Mucosa of gallbladder (tissue), 1 donor: Measurements from ENCODE around the gene PTPRN2. TPM values are rescaled to one million over a fixed set of nuclear protein-coding genes. Genes with fewer than 3 reads are reported as not detected.
"Not testable (repeated sequence)": the region's sequence is repeated elsewhere in the genome, so short reads cannot be mapped to it uniquely, and the experiment has no call there.

ENCODE experiments used
- DNase-seq: peaks from one replicate; pipeline ENCODE4 v3.0.0-alpha.2; 2020; ENCODE audit warnings: low spot score
- total RNA-seq: library from RNA; stranded (reverse); gene quantifications from one replicate; pipeline ENCODE4 v1.2.1, GENCODE V29; 2021
- donor health status: DM: no; HTN: no; CAD: no.

PTPRN2 gene
- total RNA-seq, 1 donor from 2014 or later = 11.9 TPM

- no peak for DNase-seq
Measured at GRCh38 chr7:158550886-158551452, 36.7 kb downstream of the PTPRN2 start.

GRCh38 chr7:158550394-158550700 is 37.3 kb downstream of the PTPRN2 start:
- DNase-seq = no peak

GRCh38 chr7:158549616-158550393 is 37.8 kb downstream of the PTPRN2 start:
- DNase-seq = no peak

- DNase-seq = no peak
Measured at GRCh38 chr7:158549176-158549615, 38.4 kb downstream of the PTPRN2 start.

- DNase-seq = no peak
Measured at GRCh38 chr7:158548726-158549125, 38.9 kb downstream of the PTPRN2 start.

DNA sequence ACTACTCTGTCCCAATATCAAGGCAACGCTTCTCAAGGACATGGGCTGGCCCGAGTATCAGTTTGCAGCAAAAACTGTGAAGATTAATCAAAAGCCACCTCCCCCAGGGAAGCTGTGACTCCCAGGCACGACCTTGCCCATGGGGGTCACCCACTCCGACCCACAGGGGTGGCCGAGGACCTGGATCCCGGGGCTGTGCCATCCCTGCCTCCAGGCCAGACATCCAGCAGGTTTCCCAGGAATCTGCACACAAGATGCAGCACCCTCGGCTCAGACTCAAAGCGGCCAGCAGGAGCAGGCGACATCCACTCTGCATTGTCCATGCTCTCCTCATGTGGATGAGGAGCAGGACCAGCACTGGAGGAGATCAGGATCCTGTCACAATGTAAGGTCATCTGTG is 39.8 kb downstream of the PTPRN2 start:
- DNase-seq = no peak

DNA sequence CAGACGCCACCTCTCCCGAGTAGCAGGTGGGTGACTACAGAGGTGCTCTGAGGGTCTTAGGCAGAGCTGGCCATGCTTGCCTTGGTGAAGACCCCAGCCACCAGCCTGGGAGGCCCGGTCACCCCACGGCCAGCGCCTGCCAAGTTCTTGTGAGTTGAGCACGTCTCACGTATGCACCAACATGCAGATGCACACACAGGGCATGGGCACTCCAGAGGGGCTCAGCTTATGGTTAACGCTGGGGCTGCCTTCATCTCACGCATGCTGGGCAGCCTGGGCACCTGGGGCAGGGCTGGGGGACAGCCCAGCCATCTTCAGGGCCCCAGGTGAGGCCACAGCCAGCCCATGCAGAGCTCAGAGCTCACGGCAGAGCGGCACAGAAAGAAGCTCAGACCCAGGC is 41.0 kb downstream of the PTPRN2 start:
- no peak for DNase-seq

GRCh38 chr7:158546214-158546613 is 41.4 kb downstream of the PTPRN2 start:
- DNase-seq = no peak

DNA sequence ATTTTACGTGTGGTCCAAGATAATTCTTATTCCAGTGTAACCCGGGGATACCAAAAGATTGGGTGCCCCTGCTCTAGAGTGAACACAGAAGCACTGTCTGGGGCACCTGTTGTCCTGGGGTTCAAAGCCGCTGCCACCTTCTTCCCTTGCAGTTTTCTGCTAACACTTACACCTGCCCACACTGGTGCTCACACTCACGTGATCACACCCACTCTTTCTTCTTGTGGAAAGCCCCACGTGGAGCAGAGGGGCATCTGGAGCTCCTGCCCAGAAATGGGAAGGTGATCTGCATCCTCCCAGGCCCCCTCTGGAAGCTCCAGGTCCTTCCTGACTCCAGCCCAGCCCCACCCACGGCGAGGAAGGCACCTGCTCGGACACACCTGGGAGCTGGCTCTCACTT is 42.9 kb downstream of the PTPRN2 start:
- DNase-seq = no peak

GRCh38 chr7:158543840-158544239 is 43.8 kb downstream of the PTPRN2 start:
- DNase-seq = no peak

DNA sequence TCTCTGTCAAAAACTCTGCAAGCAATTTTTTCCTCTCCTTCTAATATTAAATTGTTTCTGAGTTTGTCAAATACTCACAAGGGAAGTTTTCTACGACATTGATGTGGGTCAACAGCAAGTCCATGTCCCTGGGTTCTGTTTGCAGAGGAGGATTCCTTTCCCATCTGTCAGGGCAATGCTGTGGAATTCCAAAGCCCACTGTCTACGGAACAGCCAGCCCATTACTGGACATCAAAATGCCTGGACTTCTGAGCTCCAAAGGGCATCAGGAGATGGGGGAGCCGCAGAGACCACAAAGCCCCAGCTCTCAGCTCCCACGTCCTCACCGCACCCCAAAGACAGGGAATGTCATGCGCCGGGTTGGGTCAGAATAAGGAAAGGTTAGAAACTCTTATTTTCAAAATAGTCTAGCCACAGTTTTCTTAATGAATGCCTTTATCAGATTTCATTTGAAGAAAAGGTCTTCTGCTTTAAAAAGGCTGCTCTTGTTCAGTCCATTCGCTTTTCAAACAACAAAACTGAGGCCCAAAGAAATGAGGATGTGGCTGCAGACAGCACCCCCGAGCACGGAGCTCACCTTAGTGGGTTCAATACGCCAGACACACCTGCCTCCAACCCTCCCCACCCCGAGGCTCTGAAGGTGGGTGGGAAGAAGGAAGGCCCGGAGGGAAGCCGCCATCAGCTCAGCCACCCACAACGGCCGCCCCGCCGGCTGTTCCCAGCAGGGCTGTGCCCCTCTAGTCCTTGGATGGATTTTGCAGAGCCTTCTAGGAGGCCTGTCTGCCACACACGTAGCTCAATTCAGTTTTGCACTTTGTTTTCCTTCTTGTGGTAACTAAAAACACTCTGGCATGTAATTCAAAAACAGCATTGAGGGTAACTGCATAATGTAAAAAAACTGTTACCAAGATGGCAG is 44.7 kb downstream of the PTPRN2 start:
- DNase-seq = no peak

- no peak for DNase-seq
Measured at GRCh38 chr7:158541346-158542010, 46.1 kb downstream of the PTPRN2 start.

- DNase-seq = no peak
Measured at GRCh38 chr7:158539711-158540146, 47.9 kb downstream of the PTPRN2 start.

DNA sequence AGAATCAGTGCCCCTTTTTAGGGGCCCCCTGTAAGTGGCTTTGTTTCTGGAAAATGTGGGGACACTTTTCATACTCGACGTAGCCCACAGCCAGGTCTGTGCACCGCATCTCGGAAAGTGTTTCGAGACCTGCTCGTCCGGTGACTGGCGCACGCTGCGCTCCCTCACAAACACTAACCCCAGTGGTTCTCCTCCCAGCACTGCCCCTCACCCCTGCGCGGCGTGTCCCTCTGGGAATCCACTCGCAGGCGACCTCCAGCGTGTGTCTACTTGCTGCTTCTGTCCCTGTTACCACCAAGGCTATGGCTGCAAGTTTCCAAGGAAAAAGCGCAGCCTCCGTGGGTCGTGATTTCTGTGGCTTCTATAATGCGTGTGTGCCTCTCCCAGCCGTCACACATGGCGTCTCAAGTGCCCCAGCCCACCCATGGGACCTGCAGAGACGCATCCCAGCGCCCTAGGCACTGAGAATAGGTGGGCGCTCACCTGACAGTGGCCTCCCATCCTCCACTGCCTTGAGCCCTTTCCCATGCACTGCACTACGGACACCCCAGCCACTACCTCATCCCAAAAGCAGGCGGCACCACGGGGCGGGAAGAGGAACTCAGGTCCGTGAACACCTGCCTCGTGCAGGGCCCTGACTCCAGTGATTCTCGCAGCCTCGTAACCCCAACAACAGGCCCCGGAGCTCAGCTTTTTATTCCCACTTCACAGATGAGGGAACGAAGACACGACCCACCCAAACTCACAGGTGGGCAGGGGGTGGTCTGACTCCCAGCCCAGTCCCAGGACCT is 49.3 kb downstream of the PTPRN2 start:
- DNase-seq = no peak

DNA sequence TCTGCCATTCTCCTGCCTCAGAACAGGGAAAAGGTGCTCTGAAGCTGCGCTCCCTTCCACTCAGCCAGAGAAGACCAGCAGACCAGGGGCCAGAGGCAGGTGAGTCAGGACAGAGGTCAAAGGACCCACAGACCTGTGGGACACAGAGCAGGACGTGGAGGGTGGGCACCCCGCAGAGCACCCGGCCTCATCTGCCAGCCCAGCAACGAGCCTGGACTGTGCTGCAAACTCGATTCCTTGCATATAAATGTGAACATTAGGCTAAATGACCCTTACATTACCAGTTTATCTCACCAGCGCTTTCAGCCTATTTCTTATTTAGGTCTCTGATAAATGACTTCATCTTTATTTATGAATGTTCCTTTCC is 50.1 kb downstream of the PTPRN2 start:
- DNase-seq = no peak

DNA sequence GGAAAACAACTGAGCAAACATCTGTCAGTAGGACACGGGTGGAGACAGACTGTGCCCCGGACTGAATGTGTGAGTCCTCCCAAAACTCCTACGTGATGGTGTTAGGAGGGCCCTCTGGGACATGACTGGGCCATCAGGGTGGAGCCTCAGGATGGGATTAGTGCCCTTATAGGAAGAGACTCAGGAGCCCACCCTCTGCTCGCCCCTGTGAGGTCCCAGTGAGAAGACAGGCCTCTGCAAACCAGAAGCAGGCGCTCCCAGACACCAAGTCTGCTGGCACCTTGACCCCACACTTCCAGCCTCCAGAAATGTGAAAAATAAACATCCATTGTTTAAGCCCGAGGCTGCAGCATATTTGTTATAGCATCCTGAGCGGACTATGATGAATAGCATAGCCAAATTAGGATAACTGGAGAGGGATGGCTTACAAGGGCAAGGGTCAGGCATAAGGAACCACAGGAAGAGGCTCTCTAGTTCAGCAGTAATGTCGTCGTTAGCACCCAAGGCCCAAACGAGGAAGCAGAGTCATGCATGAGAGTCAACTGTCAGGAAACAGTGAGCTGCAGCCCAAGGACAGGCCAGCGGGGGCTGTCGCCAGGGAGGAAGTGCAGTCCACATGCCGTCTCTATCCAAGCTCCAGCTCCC is 50.6 kb downstream of the PTPRN2 start:
- no peak for DNase-seq

DNA sequence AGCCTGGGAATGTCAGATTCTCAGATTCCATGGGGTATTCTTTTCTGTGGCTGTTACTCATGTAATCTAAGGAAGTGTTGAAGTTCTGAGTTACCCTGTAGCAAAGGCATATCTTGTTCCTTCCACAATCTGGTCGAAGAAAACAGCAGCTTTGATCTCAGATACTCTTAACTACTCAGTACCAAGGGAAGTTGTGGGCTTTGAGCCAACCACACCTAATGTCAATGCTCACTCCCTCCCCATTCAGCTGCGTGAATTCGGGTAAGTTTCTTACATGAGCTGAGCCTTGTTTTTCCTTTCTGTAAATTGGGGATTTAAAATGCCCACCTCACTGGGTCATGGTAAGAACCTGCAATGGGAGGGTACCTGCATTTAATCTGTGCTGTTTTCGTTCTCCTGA is 52.5 kb downstream of the PTPRN2 start:
- no peak for DNase-seq

DNA sequence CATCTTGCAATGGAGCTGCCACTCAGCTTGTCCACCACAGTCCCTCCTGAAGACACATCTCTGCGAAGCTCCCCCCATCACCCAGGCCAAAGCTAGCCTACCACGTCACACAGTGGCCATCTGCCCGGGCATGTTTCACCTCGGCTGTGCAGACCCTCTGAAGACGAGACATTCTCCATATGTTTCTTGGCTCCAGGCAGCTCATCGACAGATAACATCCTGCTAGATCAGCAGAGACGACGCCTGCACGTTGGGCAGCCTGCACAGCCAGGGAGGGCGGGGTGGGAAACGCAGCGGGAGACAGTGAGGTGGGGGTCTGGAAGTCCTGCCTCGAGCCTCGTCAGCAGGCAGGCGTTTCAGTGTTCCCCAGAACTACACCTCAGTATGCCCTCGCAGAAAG is 53.0 kb downstream of the PTPRN2 start:
- no peak for DNase-seq

DNA sequence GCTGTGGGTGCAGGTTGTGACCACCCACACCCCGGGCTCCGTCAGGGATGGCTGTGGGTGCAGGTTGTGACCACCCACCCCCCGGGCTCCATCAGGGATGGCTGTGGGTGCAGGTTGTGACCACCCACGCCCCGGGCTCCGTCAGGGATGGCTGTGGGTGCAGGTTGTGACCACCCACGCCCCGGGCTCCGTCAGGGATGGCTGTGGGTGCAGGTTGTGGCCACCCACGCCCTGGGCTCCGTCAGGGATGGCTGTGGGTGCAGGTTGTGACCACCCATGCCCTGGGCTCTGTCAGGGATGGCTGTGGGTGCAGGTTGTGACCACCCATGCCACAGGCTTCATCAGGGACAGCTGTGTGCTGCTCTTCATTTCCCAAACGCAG is 53.5 kb downstream of the PTPRN2 start:
- DNase-seq = not testable (repeated sequence)

- no peak for DNase-seq
Measured at GRCh38 chr7:158533386-158534133, 54.1 kb downstream of the PTPRN2 start.
